Common myeloid progenitor, CD34-positive (primary cell): ENCODE measurements around the gene NAA15.
A peak's percentile ranks its signal among the peaks of the same experiment; 100 is the strongest.
"Not testable (repeated sequence)": the region's sequence is repeated elsewhere in the genome, so short reads cannot be mapped to it uniquely, and the experiment has no call there.

ENCODE experiments used
- CTCF ChIA-PET: fragments of 350-600 bp; sonication (Branson Sonifier 250); formaldehyde crosslinking; loops from one replicate; lab custom pipeline; 2021; ENCODE audit warnings: antibody characterized with exemption; lab: Charles Lee
- POLR2A ChIA-PET: fragments of 350-600 bp; sonication (Branson Sonifier 250); formaldehyde crosslinking; loops from one replicate; lab custom pipeline; 2021; ENCODE audit warnings: antibody characterized with exemption; lab: Charles Lee
- DNase-seq, 3 donors: peaks; one replicate each; pipeline versions ENCODE4 v3.0.0 to v3.0.0-alpha.2; 2013
- H3K27ac ChIP-seq, 2 experiments: 1 replicate in 1 of 2; 2 replicates in 1 of 2; pipeline ENCODE4 v1.7.0; 2013; ENCODE audit warnings: inconsistent platforms in 2 of 2, low read length in 2 of 2, mild to moderate bottlenecking in 2 of 2, low read depth in 1 of 2, moderate library complexity in 1 of 2; ENCODE audit not compliant: severe bottlenecking in 2 of 2, insufficient read depth in 1 of 2, poor library complexity in 1 of 2
- H3K27me3 ChIP-seq, 5 experiments: replicated peaks in 2 of 5; 1 replicate in 3 of 5; 2 replicates in 2 of 5; pipeline versions ENCODE4 v1.6.1 to v1.7.0; 2013; ENCODE audit warnings: low read length in 4 of 5, mild to moderate bottlenecking in 2 of 5, moderate library complexity in 2 of 5, inconsistent platforms in 1 of 5; ENCODE audit not compliant: insufficient read depth in 5 of 5, control insufficient read depth in 4 of 5
- H3K36me3 ChIP-seq, 4 experiments: 1 replicate in 2 of 4; 2 replicates in 2 of 4; pipeline versions ENCODE4 v1.6.1 to v1.7.0; 2013; ENCODE audit warnings: low read length in 3 of 4, control low read depth in 1 of 4, mild to moderate bottlenecking in 1 of 4; ENCODE audit not compliant: control insufficient read depth in 4 of 4, insufficient read depth in 4 of 4
- H3K4me1 ChIP-seq, 4 experiments: 1 replicate in 3 of 4; 2 replicates in 1 of 4; pipeline versions ENCODE4 v1.6.1 to v1.7.1; 2013; ENCODE audit warnings: low read length in 3 of 4, mild to moderate bottlenecking in 3 of 4, control low read depth in 1 of 4, inconsistent platforms in 1 of 4, moderate library complexity in 1 of 4; ENCODE audit not compliant: control insufficient read depth in 4 of 4, insufficient read depth in 4 of 4; ENCODE audit errors: control extremely low read depth in 1 of 4
- H3K4me3 ChIP-seq, 7 experiments: 1 replicate in 4 of 7; 2 replicates in 3 of 7; pipeline versions ENCODE4 v1.5.1 to v1.7.0; 2013; ENCODE audit warnings: mild to moderate bottlenecking in 7 of 7, low read length in 6 of 7, moderate library complexity in 6 of 7, inconsistent platforms in 2 of 7, low read depth in 2 of 7, control low read depth in 1 of 7; ENCODE audit not compliant: insufficient read depth in 4 of 7, control insufficient read depth in 1 of 7; ENCODE audit errors: extremely low read depth in 1 of 7
- H3K9me3 ChIP-seq, 5 experiments: 1 replicate in 4 of 5; 2 replicates in 1 of 5; pipeline versions ENCODE4 v1.6.1 to v1.7.1; 2013; ENCODE audit warnings: low read length in 4 of 5, mild to moderate bottlenecking in 2 of 5, inconsistent platforms in 1 of 5, low read depth in 1 of 5, moderate library complexity in 1 of 5; ENCODE audit not compliant: control insufficient read depth in 4 of 5, insufficient read depth in 2 of 5; ENCODE audit errors: control extremely low read depth in 1 of 5
- WGBS: methylation state at CpG from one replicate; pipeline ENCODE4 v1.1.5; 2013; ENCODE audit not compliant: insufficient coverage; 5-methylcytosine and 5-hydroxymethylcytosine counted together

NAA15 gene

GRCh38 chr4:139455126-139455538 is 153.8 kb downstream of the NAA15 start:
- no peak for DNase-seq
- Histone ChIP-seq H3K4me3 (peak overlapping the region in 6 of 7 experiments; percentile 77 to 100 (median 98)), H3K27ac (no peak overlapping the region), H3K4me1 (peaks cover 15 to 46% (median 36%) of the 10 kb centered on the region in 4 experiments), H3K36me3 (peaks cover 0 to under 1% (median 0%) of the 10 kb centered on the region in 4 experiments), H3K27me3 (no peaks in the 10 kb centered on the region), H3K9me3 (no peaks in the 10 kb centered on the region)
- WGBS = no CpG with 5 or more reads among the region's 6 CpGs
- ChIA-PET POLR2A (no interaction called here), CTCF (interaction anchor here (0.8 to 2.2 kb wide), 3 partner anchors 36 to 55 kb away, joined by 3 to 5 read pairs (median 3); no protein-coding TSS in a partner anchor)

GRCh38 chr4:139457318-139457717 is 156.0 kb downstream of the NAA15 start:
- POLR2A ChIA-PET = no interaction called here
- Histone ChIP-seq H3K27ac (no peak overlapping the region), H3K9me3 (no peaks in the 10 kb centered on the region), H3K4me1 (peaks cover 13 to 39% (median 30%) of the 10 kb centered on the region in 4 experiments), H3K27me3 (no peaks in the 10 kb centered on the region), H3K4me3 (no peak overlapping the region), H3K36me3 (peaks cover 0 to 3% (median 1%) of the 10 kb centered on the region in 4 experiments)
- DNase-seq = no peak
- 90% methylated on average over 3 of the region's 4 CpGs for WGBS
- CTCF ChIA-PET = interaction anchor here (0.7 to 2.2 kb wide), 6 partner anchors 14 to 151 kb away, joined by 3 to 7 read pairs (median 4); no protein-coding TSS in a partner anchor

- no peak for DNase-seq
- H3K27me3 ChIP-seq = no peaks in the 10 kb centered on the region
- H3K4me1 ChIP-seq = peaks cover 9 to 30% (median 23%) of the 10 kb centered on the region in 4 experiments
- CTCF ChIA-PET = interaction anchor here (1.2 kb wide), 1 partner anchor 42 kb away, joined by 5 read pairs; no protein-coding TSS in a partner anchor
- H3K36me3 ChIP-seq = peaks cover 0 to 3% (median 2%) of the 10 kb centered on the region in 4 experiments
- no peak overlapping the region for H3K4me3 ChIP-seq
- H3K9me3 ChIP-seq = no peaks in the 10 kb centered on the region
- WGBS = no CpG with 5 or more reads among the region's 1 CpG
- POLR2A ChIA-PET = no interaction called here
- no peak overlapping the region for H3K27ac ChIP-seq
Observed at GRCh38 chr4:139458543-139458942, 157.2 kb downstream of the NAA15 start.

- H3K27ac ChIP-seq = no peak overlapping the region
- no peaks in the 10 kb centered on the region for H3K27me3 ChIP-seq
- peaks cover 0 to 3% (median 2%) of the 10 kb centered on the region in 4 experiments for H3K36me3 ChIP-seq
- no peak overlapping the region for H3K4me3 ChIP-seq
- 100% methylated on average over 3 of the region's 3 CpGs for WGBS
- POLR2A ChIA-PET = no interaction called here
- CTCF ChIA-PET = no interaction called here
- peaks cover 9 to 30% (median 23%) of the 10 kb centered on the region in 4 experiments for H3K4me1 ChIP-seq
- no peaks in the 10 kb centered on the region for H3K9me3 ChIP-seq
- DNase-seq = no peak
Observed at GRCh38 chr4:139458999-139459398, 157.7 kb downstream of the NAA15 start.

GRCh38 chr4:139460565-139460964 is 159.3 kb downstream of the NAA15 start:
- no peak overlapping the region for H3K27ac ChIP-seq
- H3K36me3 ChIP-seq = peaks cover 0 to 3% (median 2%) of the 10 kb centered on the region in 4 experiments
- ChIA-PET CTCF (interaction anchor here (1.0 to 1.1 kb wide), 2 partner anchors 8 to 10 kb away, joined by 3 read pairs; no protein-coding TSS in a partner anchor), POLR2A (no interaction called here)
- no peak overlapping the region for H3K4me3 ChIP-seq
- no peak for DNase-seq
- 92% methylated on average over 3 of the region's 3 CpGs for WGBS
- H3K27me3 ChIP-seq = no peaks in the 10 kb centered on the region
- H3K4me1 ChIP-seq = peaks cover 3 to 16% (median 15%) of the 10 kb centered on the region in 4 experiments
- H3K9me3 ChIP-seq = no peaks in the 10 kb centered on the region

- H3K4me1 ChIP-seq = peaks cover 3 to 10% (median 9%) of the 10 kb centered on the region in 4 experiments
- ChIA-PET CTCF (interaction anchor here (1.0 kb wide), 1 partner anchor 8 kb away, joined by 3 read pairs; no protein-coding TSS in a partner anchor), POLR2A (no interaction called here)
- H3K27ac ChIP-seq = no peak overlapping the region
- H3K4me3 ChIP-seq = no peak overlapping the region
- H3K9me3 ChIP-seq = no peaks in the 10 kb centered on the region
- 100% methylated on average over 2 of the region's 5 CpGs for WGBS
- H3K36me3 ChIP-seq = peaks cover 0 to 3% (median 2%) of the 10 kb centered on the region in 4 experiments
- H3K27me3 ChIP-seq = no peaks in the 10 kb centered on the region
- no peak for DNase-seq
Observed at GRCh38 chr4:139461022-139461628, 159.8 kb downstream of the NAA15 start.

GRCh38 chr4:139464512-139464911 is 163.2 kb downstream of the NAA15 start:
- WGBS = no CpG with 5 or more reads among the region's 5 CpGs
- CTCF ChIA-PET = interaction anchor here (1.0 kb wide), 1 partner anchor 67 kb away, joined by 3 read pairs; no protein-coding TSS in a partner anchor
- peaks cover 0 to 16% (median 5%) of the 10 kb centered on the region in 5 experiments for H3K9me3 ChIP-seq
- H3K27me3 ChIP-seq, H3K27ac ChIP-seq, H3K4me1 ChIP-seq, H3K36me3 ChIP-seq, DNase-seq, POLR2A ChIA-PET, H3K4me3 ChIP-seq: not testable (repeated sequence)
